Muscle of back (tissue), 13 donors: ENCODE results near the gene ABCF3. TPM values are rescaled to one million over a fixed set of nuclear protein-coding genes. Genes with fewer than 3 reads are reported as not detected.
"Not testable (repeated sequence)": the region's sequence is repeated elsewhere in the genome, so short reads cannot be mapped to it uniquely, and the experiment has no call there.

ENCODE experiments used
- DNase-seq, 3 donors: peaks; one replicate each; pipeline versions ENCODE4 v3.0.0 to v3.0.0-alpha.2; 2013
- long read RNA-seq, 9 donors: transcript quantifications; one replicate each; lab custom pipeline, GENCODE V29; 2026
- polyA plus RNA-seq, 10 donors: library from polyadenylated mRNA; unstranded; fragments of 120-200 nt; gene quantifications; one replicate each; pipeline ENCODE4 v1.2.1, GENCODE V29; 2013; ENCODE audit not compliant: insufficient read length in 10 of 10

Gene ABCF3, protein sequence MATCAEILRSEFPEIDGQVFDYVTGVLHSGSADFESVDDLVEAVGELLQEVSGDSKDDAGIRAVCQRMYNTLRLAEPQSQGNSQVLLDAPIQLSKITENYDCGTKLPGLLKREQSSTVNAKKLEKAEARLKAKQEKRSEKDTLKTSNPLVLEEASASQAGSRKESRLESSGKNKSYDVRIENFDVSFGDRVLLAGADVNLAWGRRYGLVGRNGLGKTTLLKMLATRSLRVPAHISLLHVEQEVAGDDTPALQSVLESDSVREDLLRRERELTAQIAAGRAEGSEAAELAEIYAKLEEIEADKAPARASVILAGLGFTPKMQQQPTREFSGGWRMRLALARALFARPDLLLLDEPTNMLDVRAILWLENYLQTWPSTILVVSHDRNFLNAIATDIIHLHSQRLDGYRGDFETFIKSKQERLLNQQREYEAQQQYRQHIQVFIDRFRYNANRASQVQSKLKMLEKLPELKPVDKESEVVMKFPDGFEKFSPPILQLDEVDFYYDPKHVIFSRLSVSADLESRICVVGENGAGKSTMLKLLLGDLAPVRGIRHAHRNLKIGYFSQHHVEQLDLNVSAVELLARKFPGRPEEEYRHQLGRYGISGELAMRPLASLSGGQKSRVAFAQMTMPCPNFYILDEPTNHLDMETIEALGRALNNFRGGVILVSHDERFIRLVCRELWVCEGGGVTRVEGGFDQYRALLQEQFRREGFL
- polyA plus RNA-seq: 10 to 100 TPM; 38.3 to 52.9 (median 44.8) TPM
- long read RNA-seq, donor 1, partial matches to known transcripts: 0 of 3 reads
- long read RNA-seq, donor 1, other reads (novel, unspliced or antisense): 0 of 3 reads
- long read RNA-seq, donor 2, partial matches to known transcripts: 0 of 4 reads
- long read RNA-seq, donor 2, other reads (novel, unspliced or antisense): 0 of 4 reads
- long read RNA-seq, donor 3: 0 reads
- long read RNA-seq, donor 4, partial matches to known transcripts: 5 of 9 reads
- long read RNA-seq, donor 4, other reads (novel, unspliced or antisense): 0 of 9 reads
- long read RNA-seq, donor 5, transcript ABCF3-203 (21 exons, 2,624 nt): major isoform, 7 of 11 reads
- long read RNA-seq, donor 5, partial matches to known transcripts: 0 of 11 reads
- long read RNA-seq, donor 5, other reads (novel, unspliced or antisense): 0 of 11 reads
- long read RNA-seq, donor 6, partial matches to known transcripts: 6 of 11 reads
- long read RNA-seq, donor 6, other reads (novel, unspliced or antisense): 0 of 11 reads
- long read RNA-seq, donor 7, partial matches to known transcripts: 6 of 10 reads
- long read RNA-seq, donor 7, other reads (novel, unspliced or antisense): 0 of 10 reads
- long read RNA-seq, donor 8, partial matches to known transcripts: 0 of 3 reads
- long read RNA-seq, donor 8, other reads (novel, unspliced or antisense): 0 of 3 reads
- long read RNA-seq, donor 9, partial matches to known transcripts: 0 of 2 reads
- long read RNA-seq, donor 9, other reads (novel, unspliced or antisense): 0 of 2 reads

DNA sequence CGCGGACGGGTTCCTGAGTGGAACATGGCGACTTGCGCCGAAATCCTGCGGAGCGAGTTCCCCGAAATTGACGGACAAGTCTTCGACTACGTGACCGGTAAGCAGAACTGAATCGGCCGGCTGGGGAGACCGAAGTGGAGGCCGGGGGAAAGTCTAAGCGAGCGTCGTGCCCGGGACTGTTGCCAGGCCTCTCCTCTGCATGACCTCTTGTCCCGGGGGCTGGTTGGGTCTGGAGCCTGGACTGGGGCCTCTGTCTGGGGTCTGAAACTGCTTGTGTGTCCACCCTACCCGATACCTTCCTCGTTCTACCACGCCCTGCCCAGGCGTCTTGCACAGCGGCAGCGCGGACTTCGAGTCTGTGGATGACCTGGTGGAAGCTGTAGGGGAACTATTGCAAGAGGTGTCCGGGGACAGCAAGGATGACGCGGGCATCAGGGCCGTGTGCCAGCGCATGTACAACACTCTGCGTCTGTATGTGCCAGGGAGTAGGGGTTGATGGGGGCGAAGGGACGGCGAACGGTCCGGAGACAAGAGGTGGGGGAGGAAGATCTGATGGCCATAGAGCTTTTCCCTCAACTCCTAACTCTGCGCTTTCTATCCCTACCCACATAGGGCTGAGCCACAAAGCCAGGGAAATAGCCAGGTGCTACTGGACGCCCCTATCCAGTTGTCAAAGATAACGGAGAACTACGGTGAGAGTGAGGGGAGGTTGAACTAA is at the start of gene ABCF3:
TSS of gene ABCF3 (plus strand) at position 16 of the 718 bp plus-strand sequence. CDS start at position 25, 9 bp downstream.
- DNase-seq: no peak

DNA sequence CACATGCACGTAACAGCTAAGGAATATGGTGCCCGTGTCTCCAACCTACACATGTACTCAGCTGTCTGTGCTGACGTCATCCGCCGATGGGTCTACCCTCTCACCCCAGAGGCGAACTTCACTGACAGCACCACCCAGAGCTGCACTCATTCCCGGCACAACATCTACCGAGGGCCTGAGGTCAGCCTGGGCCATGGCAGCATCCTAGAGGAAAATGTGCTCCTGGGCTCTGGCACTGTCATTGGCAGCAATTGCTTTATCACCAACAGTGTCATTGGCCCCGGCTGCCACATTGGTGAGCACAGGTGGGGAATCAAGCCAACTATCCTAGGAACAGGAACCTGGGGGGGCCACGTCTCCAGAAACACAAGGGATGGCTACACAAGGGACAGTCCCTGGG is 45.6 kb upstream of the ABCF3 start:
- DNase-seq: no peak

DNA sequence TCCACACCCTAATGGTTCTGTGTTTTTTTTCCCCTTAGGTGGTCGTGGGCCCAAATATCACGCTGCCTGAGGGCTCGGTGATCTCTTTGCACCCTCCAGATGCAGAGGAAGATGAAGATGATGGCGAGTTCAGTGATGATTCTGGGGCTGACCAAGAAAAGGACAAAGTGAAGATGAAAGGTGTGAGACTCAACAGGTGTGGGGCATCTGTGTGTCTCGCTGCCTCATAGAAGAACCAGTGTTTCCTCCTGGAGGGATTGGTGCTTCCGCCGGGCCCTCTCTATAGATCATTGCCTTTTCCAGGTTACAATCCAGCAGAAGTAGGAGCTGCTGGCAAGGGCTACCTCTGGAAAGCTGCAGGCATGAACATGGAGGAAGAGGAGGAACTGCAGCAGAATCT is 43.8 kb upstream of the ABCF3 start:
- no peak for DNase-seq

DNA sequence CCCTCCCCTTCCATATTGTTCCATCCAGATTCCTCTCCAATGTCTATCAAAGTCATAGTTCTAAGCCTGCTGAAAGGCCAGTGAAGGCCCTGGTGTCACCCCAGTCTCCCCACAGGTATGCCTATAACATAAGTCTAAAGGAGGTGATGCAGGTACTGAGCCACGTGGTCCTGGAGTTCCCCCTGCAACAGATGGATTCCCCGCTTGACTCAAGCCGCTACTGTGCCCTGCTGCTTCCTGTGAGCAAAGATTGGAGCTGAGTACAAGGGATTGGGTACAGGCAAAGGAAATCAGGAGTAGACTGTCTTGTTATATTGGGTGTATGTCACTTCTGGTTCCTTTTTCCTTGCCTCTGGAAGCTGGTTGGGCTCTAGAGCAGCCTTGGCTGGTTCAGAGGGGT is 42.7 kb upstream of the ABCF3 start:
- no peak for DNase-seq

DNA sequence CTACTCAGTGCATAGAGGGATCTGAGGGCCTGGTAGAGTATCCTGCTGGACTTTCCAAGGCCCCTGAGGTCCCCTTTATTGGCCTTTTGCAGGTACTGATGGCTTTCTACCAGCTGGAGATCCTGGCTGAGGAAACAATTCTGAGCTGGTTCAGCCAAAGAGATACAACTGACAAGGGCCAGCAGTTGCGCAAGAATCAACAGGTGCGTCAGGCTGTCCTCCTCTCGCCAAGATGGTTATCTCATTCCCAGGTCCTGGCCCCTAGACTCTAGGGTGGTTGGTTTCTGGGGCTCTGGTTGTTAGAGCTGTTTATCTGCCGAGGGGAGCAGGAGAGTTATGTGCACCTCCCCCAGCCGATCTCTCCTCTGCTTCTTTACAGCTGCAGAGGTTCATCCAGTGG is 41.5 kb upstream of the ABCF3 start:
- DNase-seq: no peak

DNA sequence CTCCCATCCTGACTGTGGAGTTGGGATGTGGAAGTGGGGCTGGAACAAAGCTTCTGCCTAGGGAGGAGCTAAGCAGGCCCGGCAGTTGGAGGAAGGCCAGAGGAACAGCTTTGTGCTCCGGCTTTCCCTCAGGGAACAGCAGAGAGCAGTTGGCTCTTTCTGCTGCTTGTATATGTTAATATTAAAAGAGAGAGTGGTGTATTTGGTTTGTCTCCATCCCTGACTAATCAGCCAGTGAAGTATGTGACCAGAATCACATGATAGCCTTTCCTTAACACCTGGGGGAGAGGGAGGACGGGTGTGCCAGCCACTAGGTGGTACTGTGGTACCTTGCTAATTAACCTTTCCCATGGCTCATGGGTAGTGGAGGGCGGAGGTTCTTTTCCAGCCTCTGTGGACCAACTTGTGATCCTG is 40.9 kb upstream of the ABCF3 start:
- DNase-seq: peak in 2 of 3 donors; percentile 75 to 91

DNA sequence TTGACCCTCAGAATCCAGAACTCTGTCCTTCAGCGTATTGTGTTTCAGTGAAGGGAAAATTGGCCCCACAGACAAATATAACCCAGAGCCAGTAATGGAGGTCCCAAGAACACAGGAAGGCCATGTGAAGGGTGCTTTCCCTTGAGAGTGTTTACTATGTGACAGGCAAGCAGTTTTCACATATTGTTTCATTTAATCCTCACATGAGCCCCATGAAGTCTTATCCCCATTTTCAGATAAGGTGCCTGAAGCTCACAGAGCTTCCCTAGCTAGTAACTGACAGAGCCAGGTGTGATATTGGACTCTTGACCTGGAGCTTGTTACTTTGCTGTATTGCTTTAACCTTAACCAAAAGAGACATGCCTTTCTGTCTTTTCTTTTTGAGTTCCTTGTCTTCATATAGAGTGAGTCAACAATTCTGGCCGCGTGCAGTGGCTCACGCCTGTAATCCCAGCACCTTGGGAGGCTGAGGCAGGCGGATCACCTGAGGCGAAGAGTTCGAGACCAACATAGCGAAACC is 40.2 kb upstream of the ABCF3 start:
- no peak for DNase-seq

DNA sequence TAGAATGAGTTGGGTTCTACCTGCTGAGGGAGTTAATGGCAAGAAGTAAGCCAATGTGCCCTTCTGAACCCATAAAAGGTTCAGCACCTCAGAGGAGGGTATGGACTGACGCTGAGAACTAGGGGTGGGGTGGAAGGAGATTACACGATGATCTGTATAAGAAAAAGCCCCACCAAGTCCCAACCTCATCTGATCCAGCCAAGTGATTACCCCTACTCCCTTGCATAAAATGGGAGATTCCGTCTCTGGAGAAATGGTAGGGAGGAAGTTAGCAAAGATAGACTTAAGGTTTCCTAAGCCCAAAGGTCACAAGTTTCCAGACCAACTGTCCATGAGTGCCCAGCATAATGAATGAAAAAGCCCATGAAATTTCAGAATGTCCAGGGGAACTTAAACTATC is 37.9 kb upstream of the ABCF3 start:
- DNase-seq: no peak

DNA sequence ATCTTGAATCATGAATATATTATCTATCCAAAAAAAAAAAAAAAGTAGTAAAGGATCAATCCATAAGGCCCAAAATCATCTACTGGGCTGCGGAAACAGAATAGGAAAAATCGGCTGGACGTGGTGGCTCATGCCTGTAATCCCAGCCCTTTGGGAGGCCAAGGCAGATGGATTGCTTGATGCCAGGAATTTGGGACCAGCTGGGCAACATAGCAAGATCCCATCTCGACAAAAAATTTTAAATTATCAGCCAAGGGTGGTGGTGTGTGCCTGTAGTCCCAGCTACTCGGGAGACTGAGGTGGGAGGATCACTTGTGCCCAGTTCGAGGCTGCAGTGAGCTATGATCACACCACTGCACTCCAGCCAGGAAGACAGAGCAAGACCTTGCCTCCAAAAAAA is 36.9 kb upstream of the ABCF3 start:
- no peak for DNase-seq

DNA sequence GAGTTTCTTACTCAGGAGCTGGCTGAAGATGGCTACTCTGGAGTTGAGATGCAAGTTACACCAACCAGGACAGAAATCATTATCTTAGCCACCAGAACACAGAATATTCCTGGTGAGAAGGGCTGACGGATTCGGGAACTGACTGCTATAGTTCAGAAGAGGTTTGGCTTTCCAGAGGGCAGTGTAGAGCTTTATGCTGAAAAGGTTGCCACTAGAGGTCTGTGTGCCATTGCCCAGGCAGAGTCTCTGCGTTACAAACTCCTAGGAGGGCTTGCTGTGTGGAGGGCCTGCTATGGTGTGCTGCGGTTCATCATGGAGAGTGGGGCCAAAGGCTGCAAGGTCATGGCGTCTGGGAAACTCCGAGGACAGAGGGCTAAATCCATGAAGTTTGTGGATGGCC is 36.2 kb upstream of the ABCF3 start:
- not testable (repeated sequence) for DNase-seq

DNA sequence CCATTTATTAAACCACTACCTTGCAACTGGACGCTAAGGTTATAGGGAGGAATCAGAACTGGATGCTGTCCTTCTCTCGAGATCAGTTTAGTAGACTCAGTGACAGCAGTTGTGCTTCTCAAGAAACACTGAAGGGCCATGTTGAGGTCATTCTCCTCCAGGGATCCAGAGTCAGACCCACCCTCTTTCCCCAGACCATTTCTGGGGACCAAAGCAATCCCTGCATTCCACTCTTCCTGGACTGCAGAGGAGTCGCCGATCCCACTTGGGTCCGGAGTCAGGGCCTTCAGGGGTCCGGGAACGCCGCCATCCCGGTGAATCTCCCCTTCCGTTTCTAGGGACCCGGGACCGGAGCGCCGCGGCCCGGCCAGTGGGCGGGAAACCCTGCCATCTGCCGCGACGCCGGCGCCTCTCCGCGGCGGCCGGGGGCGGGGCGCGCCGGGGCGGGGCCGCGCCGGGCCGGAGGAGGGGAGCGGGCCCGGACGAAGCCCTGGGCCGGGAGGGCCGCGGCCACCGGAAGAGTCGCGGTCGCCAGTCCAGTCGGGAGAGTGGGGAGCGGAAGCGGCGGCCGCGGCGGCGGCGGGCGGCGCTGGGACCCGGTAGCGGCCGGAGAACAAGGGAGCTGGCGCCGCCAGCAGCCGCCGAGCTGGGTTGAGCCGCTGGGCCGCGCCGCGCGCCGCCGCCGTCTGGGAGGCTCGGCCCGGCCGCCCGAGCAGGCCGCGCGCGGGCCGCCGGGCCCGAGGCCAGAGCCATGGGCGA is 30.9 kb upstream of the ABCF3 start, which contains the start of gene DVL3:
TSS of gene DVL3 (plus strand) at position 493 of the 759 bp plus-strand sequence. CDS start at position 752, 259 bp downstream.
- peak in 2 of 3 donors; percentile 76 to 88 for DNase-seq

DNA sequence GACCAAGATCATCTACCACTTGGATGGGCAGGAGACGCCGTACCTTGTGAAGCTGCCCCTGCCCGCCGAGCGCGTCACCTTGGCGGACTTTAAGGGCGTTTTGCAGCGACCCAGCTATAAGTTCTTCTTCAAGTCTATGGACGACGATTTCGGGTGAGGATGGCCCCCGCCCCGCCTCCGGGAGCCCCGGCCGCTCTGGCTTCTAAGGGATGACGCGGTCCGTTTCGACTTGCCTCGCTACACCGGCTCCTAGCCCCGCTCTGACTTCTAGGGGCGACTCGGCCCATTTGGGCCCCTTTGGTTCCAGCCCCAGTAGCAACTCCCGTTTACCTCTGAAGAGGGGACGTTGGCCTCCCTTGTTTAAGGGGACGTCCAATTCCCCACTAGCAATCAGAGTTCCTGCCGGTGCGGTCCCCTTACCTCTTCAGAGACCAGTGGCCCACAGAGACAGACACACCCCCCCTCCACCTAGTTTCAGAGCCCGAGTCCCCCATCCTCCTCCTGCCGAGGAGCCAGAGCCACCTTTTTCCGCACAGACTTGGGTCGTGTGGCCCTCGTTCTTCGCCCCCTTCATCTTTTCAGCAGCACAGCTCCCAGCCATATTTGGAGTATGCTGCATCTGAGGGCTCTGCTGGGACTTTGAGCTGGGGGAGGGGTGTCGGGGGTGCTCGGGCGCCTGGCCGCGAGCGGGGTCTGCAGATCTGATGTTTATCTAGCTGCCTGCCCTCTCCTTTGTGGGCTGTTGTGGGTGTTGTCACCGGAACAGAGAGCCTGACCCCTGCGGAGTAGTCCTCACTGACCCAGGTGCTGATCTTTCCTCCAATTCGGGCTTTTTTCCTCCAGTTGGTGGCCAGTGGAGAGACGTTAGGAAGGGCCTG is 30.1 kb upstream of the ABCF3 start:
- peak in 1 of 3 donors; percentile 80 for DNase-seq

DNA sequence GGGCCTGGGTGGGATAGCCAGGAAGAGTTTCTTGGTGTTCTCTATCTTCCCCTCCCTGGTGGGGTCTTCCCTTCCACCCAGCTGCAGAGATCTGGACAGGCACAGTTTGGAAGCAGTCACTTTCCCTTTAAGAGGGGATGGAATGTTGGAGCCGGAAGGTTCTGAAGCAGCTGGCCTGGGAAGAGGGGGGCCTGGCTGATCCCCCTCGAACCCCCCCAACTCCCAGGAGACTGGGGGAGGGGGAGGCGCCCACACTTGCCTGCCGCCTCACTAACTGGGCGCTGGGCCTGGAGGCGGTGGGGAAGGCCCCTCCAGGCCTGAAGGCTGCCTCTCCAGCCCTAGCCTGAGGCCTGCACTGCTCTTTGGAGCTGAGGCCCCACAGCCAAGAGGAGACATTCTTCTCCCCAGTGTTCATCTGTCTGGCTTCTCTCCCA is 29.5 kb upstream of the ABCF3 start:
- peak in 2 of 3 donors; percentile 83 to 93 for DNase-seq

DNA sequence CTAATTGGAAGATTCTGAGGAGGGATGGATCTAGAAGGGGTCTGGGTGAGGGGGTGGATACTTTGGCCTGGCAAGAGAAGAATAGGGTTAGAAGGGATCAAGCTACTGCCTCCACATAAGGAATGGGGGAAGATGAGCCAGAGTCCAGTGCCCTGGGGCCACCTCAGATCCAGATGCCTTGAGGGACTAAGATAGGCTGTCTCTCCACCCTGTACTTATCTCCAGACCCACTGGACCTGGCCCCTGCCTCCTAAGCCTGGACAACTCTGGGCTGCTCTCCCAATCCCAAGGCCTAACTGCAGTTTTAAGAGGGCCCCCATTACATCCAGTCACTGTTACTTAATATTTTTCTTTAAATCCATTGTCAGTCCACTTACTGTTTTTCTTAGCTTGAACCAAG is 28.8 kb upstream of the ABCF3 start:
- no peak for DNase-seq

DNA sequence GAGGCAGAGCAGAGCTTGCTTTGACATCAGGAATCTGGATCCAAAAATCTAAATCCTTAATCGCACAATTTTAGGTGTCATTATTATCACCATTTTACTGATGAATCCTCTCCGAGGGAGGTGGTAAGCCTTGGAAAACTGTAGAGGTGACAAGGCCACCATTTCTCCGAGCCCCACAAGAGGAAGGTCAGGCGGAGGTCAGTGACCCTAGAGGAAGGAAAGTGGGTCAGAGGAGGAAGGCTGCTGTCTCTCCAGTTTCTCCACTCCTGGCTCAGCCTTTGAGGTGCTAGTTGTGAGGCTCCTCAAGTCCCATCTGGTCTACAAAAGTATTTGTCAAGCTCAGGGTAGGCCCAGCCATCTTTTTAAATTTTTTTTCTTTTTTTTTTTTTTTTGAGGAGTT is 27.6 kb upstream of the ABCF3 start:
- DNase-seq: no peak

DNA sequence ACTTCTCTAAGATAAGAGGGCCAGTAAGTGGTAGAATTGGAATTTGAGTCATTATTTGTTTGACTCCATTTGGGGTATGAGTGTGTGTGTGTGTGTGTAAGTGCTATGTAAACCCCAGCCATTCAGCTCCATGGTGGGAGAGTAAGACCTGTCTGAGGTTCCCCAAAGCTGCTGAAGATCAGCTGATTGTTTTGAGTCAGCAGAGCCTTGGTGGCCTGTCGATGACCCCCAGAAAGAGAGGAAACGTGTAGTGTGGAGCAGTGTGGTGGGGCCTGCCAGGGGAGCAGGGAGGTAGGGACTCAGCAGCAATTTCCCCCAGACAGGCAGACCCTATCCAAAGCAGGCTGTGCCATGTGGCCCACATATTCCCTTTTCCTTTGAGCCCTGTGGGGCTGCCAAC is 25.5 kb upstream of the ABCF3 start:
- DNase-seq: no peak

DNA sequence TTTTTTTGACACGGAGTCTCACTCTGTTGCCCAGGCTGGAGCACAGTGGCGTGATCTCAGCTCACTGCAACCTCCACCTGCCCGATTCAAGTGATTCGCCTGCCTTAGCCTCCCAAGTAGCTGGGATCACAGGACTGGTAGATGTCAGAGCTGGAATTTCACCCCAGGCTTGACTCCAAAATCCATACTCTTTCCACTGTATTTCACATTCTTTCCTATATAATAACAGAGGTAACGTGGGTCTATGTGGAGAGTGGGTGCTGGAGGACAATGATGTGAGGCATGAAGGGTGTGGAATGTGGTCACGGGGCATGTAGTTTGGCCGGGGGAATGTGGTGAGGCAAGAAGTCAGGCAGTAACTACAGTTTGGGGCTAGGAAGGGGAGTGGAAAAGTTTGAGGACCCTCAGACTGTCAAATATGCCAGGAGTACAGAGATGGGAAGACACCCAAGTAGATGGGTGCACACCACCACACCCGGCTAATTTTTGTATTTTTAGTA is 23.4 kb upstream of the ABCF3 start:
- DNase-seq: not testable (repeated sequence)

DNA sequence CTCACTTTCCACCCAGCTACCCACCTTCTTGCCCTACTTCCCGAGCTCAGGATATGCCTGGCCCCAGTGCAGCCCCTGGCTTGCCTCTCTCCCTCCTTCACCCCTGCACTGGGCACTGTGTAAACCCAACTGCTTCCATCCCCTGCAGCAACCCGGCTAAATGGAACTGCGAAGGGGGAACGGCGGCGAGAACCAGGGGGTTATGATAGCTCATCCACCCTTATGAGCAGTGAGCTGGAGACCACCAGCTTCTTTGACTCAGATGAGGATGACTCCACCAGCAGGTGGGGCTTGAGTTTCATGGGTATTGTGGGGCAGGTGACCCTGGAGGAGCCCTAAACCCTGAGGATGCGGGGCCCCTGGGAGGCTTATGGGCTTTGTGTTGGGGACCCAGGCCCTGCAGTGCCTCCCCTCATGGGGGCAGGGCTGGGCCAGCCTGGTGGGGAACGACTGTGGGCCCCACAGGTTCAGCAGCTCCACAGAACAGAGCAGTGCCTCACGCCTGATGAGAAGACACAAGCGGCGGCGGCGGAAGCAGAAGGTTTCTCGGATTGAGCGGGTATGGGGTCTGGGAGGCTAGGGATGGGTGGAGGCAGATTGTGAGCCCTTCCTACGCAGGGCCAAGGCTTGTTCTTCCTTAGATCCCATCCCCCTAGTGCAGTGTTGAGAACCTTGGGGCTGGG is 21.2 kb upstream of the ABCF3 start:
- no peak for DNase-seq
